Right lobe of liver (tissue), 6 donors: ENCODE measurements around the gene IL5. TPM values are rescaled to one million over a fixed set of nuclear protein-coding genes. Genes with fewer than 3 reads are reported as not detected.

Source experiments
- ATAC-seq, 4 donors: fragments of 200-7000 bp; cut with Tn5 transposase; one replicate each; pipeline ENCODE4 v1.9.1; 2020; ENCODE audit warnings: mild to moderate bottlenecking in 4 of 4, moderate library complexity in 4 of 4
- DNase-seq, 3 donors: peaks; one replicate each; pipeline ENCODE4 v3.0.0-alpha.2; 2020
- H3K27ac ChIP-seq, 3 donors: fragments of 200-600 bp; one replicate each; pipeline ENCODE4 v1.8.0; 2022
- H3K27me3 ChIP-seq, 2 donors: fragments of 200-600 bp; one replicate each; pipeline ENCODE4 v1.8.0; 2022
- H3K36me3 ChIP-seq, 4 donors: fragments of 200-600 bp; sonication (generic) in 1 of 4; one replicate each; pipeline versions ENCODE4 v1.5.1 to v1.8.0; 2017 to 2022; ENCODE audit warnings: control low read depth in 1 of 4
- H3K4me1 ChIP-seq, 4 donors: fragments of 200-600 bp; sonication (generic) in 1 of 4; one replicate each; pipeline versions ENCODE4 v1.5.1 to v1.8.0; 2017 to 2022; ENCODE audit warnings: control low read depth in 1 of 4
- H3K4me3 ChIP-seq, 3 donors: fragments of 200-600 bp; one replicate each; pipeline ENCODE4 v1.8.0; 2022
- H3K9me3 ChIP-seq, 4 donors: fragments of 200-600 bp; sonication (generic) in 1 of 4; one replicate each; pipeline versions ENCODE4 v1.5.1 to v1.8.0; 2017 to 2022; ENCODE audit warnings: control low read depth in 1 of 4
- CTCF ChIP-seq, 4 donors: fragments of 200-600 bp in 3 of 4; fragments of 450-650 bp in 1 of 4; IDR thresholded peaks; one replicate each; pipeline versions ENCODE4 v1.5.1 to v1.8.0; 2016 to 2022; ENCODE audit warnings: antibody characterized with exemption in 4 of 4, mild to moderate bottlenecking in 2 of 4
- POLR2A ChIP-seq: fragments of 450-650 bp; IDR thresholded peaks from one replicate; pipeline ENCODE4 v1.6.1; 2017; ENCODE audit warnings: antibody characterized with exemption, mild to moderate bottlenecking
- WGBS: methylation state at CpG from one replicate; pipeline ENCODE4 v1.1.6; 2018; ENCODE audit warnings: low coverage, low lambda C conversion rate; ENCODE audit not compliant: insufficient coverage; ENCODE audit errors: missing lambda C conversion rate; 5-methylcytosine and 5-hydroxymethylcytosine counted together
- intact Hi-C, 2 donors: fragments of 100-400 bp; cut with DNase I; formaldehyde crosslinking; loops; one replicate each; pipeline versions ENCODE4 v1.11.2 to v1.14.1; 2022
- total RNA-seq, 6 experiments: library from RNA; depleted of rRNA in 2 of 6; stranded (reverse); fragments of >200 nt in 2 of 6; fragmentation: NEBNext Ultra II Directional in 3 of 6; extraction: Animal tissue kit (Norgen Biotek cat#: 25700) in 3 of 6; gene quantifications; one replicate each; pipeline versions ENCODE4 v1.1.0 to v1.2.4, GENCODE V29; 2016 to 2023
- donor health status: DM: no; HTN: yes; CAD: no.
- donor health status: DM: no; HTN: no; CAD: no.
- donor health status: DM: no; HTN: no; CAD: no.
- donor health status: DM: no; HTN: yes; CAD: no.
- donor health status: DM: no; HTN: yes; CAD: no.

Gene IL5
- total RNA-seq, 6 experiments from 2014 or later = not detected

- Histone ChIP-seq H3K4me1 (peaks cover 0 to 53% (median 34%) of the 10 kb centered on the region in 4 donors), H3K27me3 (no peaks in the 10 kb centered on the region), H3K36me3 (no peaks in the 10 kb centered on the region), H3K9me3 (no peaks in the 10 kb centered on the region), H3K4me3 (peak overlapping the region; percentile 61 to 94 (median 82)), H3K27ac (peak overlapping the region; percentile 83 to 92 (median 92))
- TF ChIP-seq CTCF (IDR thresholded peaks at IDR 0.05) (no peak), POLR2A (no peak)
- WGBS = 12% methylated on average over 6 of the region's 6 CpGs
- ATAC-seq = peak in 1 of 4 donors; percentile 30
- peak in 2 of 3 donors; percentile 59 to 77 for DNase-seq
- intact Hi-C loops = no loop called here
Measured at GRCh38 chr5:132497488-132497997, 45.8 kb downstream of the IL5 start.

DNA sequence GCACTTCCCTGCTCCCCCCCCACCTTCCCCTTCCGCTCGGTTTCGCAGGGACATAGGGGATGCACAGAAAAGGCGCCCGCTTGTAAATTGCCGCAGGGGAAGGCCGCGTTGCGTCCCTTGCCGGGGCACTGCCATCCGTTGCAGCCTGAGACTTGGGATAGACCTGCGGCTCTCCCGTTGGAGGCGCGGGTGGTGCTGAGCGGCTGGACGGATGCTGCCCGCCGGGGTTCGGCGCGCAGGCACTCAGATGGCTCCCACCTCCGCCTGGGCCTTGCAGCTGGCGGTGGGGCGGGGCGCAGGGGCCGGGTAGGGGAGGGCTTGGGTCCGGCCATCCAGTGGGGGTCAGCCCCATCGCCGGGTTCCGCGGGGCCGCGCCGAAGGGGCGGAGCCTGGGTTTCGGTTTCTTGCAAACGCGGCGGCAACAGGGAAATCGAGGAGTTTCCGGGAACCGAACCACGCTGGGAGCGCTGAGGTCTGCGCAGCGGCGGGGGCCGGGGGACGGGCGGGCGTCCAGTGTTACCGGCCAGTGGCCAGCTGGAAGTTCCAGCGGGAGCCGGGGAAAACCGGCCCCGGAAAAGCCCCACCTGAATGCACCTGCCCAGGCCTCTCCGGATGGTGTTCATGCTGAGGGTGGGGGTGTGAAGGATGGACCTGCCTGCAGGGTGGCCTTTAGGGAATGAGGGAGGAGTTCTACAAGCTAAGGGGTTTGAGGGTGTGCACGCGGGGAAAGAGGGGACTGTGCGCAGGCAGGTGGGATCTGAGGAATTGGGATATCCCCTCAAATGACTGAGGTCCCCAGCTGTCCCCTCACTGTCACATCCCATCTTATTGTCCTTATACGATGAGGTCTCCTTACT, 46.5 kb downstream of the IL5 start:
- Histone ChIP-seq H3K4me1 (peaks cover 0 to 46% (median 28%) of the 10 kb centered on the region in 4 donors), H3K36me3 (no peaks in the 10 kb centered on the region), H3K27me3 (no peaks in the 10 kb centered on the region), H3K9me3 (no peaks in the 10 kb centered on the region), H3K27ac (peak overlapping the region; percentile 83 to 92 (median 92)), H3K4me3 (peak overlapping the region; percentile 61 to 94 (median 82))
- peak; percentile 62 to 79 (median 68) for ATAC-seq
- intact Hi-C loops = no loop called here
- peak in 1 of 4 donors; percentile 3 for TF ChIP-seq CTCF (IDR thresholded peaks at IDR 0.05)
- peak; percentile 61 for TF ChIP-seq POLR2A
- 10% methylated on average over 10 of the region's 62 CpGs for WGBS
- DNase-seq = peak; percentile 94 to 97 (median 96)

GRCh38 chr5:132496191-132496630, 47.1 kb downstream of the IL5 start:
- H3K4me1 ChIP-seq = peaks cover 0 to 46% (median 26%) of the 10 kb centered on the region in 4 donors
- TF ChIP-seq POLR2A (no peak), CTCF (IDR thresholded peaks at IDR 0.05) (no peak)

GRCh38 chr5:132495667-132496190, 47.6 kb downstream of the IL5 start:
- ATAC-seq = peak; percentile 49 to 74 (median 68)
- Histone ChIP-seq H3K9me3 (no peaks in the 10 kb centered on the region), H3K27ac (peak overlapping the region; percentile 83 to 92 (median 92)), H3K36me3 (no peaks in the 10 kb centered on the region), H3K4me3 (peak overlapping the region; percentile 61 to 94 (median 82)), H3K27me3 (no peaks in the 10 kb centered on the region), H3K4me1 (peaks cover 0 to 43% (median 25%) of the 10 kb centered on the region in 4 donors)
- intact Hi-C loops = no loop called here
- TF ChIP-seq CTCF (IDR thresholded peaks at IDR 0.05) (peak in 2 of 4 donors; percentile 6 to 10), POLR2A (peak; percentile 68)
- DNase-seq = peak; percentile 91 to 94 (median 93)
- WGBS = 0% methylated on average over 2 of the region's 30 CpGs

More at GRCh38 chr5:132496191-132496630, 47.1 kb downstream of the IL5 start:
- ATAC-seq (peak; percentile 64 to 85 (median 79)), DNase-seq (peak; percentile 97 to 99 (median 99))
- Histone ChIP-seq H3K36me3 (no peaks in the 10 kb centered on the region), H3K27me3 (no peaks in the 10 kb centered on the region), H3K4me3 (peak overlapping the region; percentile 61 to 94 (median 82)), H3K27ac (peak overlapping the region; percentile 83 to 92 (median 92)), H3K9me3 (no peaks in the 10 kb centered on the region)
- 0% methylated on average over 8 of the region's 18 CpGs for WGBS
- intact Hi-C loops = no loop called here
